ENCODE data around the gene GSTM2. TPM values are rescaled to one million over a fixed set of nuclear protein-coding genes. Genes with fewer than 3 reads are reported as not detected.

GSTM2 gene
- total RNA-seq, 1 experiment from 2014 or later, result 0.84 TPM

- Histone ChIP-seq H3K4me1 (peaks cover 5% of the 10 kb centered on the region), H3K36me3 (ENCODE audit: control insufficient read depth, insufficient read depth, low read length) (no peaks in the 10 kb centered on the region), H3K27me3 (replicated peaks; ENCODE audit: control insufficient read depth, insufficient read depth, low read length) (no peaks in the 10 kb centered on the region), H3K9me3 (no peaks in the 10 kb centered on the region), H3K4me3 (ENCODE audit: low read depth, low read length) (no peak overlapping the region)
- intact Hi-C loops (cut with micrococcal nuclease; ENCODE audit: unreplicated experiment), result no loop called here
- CTCF ChIA-PET, result no interaction called here
- TF ChIP-seq CTCF (IDR thresholded peaks at IDR 0.05; ENCODE audit: insufficient read depth in 1 of 2, low read depth in 1 of 2, low read length in 1 of 2, severe bottlenecking in 1 of 2, unreplicated experiment in 1 of 2), result no peak
- peaks cover 3% of the 10 kb centered on the region for H3K4me1 Mint-ChIP-seq (ENCODE audit: low read depth, unreplicated experiment)
- no peaks in the 10 kb centered on the region for H3K9me3 Mint-ChIP-seq (ENCODE audit: unreplicated experiment)
- POLR2A ChIA-PET, result no interaction called here
- no peak for DNase-seq
- H3K36me3 Mint-ChIP-seq (ENCODE audit: insufficient read depth, unreplicated experiment), result peaks cover 17% of the 10 kb centered on the region
- no TSS peak for BruUV-seq (replicated peaks)
- no peaks in the 10 kb centered on the region for H3K27me3 Mint-ChIP-seq (ENCODE audit: insufficient read depth, unreplicated experiment)
- H3K4me3 Mint-ChIP-seq (ENCODE audit: unreplicated experiment), result no peak overlapping the region
- no peak overlapping the region for H3K27ac Mint-ChIP-seq (ENCODE audit: unreplicated experiment)
These were observed 44.2 kb upstream of the GSTM2 start for GRCh38 chr1:109623601-109624161.

GRCh38 chr1:109624201-109625010, 43.5 kb upstream of the GSTM2 start:
- TF ChIP-seq CTCF (IDR thresholded peaks at IDR 0.05; ENCODE audit: insufficient read depth in 1 of 2, low read depth in 1 of 2, low read length in 1 of 2, severe bottlenecking in 1 of 2, unreplicated experiment in 1 of 2), result no peak
- no peaks in the 10 kb centered on the region for H3K4me1 Mint-ChIP-seq (ENCODE audit: low read depth, unreplicated experiment)
- Histone ChIP-seq H3K36me3 (ENCODE audit: control insufficient read depth, insufficient read depth, low read length) (no peaks in the 10 kb centered on the region), H3K4me3 (ENCODE audit: low read depth, low read length) (no peak overlapping the region), H3K9me3 (no peaks in the 10 kb centered on the region), H3K27me3 (replicated peaks; ENCODE audit: control insufficient read depth, insufficient read depth, low read length) (no peaks in the 10 kb centered on the region), H3K4me1 (no peaks in the 10 kb centered on the region)
- H3K27ac Mint-ChIP-seq (ENCODE audit: unreplicated experiment), result no peak overlapping the region
- intact Hi-C loops (cut with micrococcal nuclease; ENCODE audit: unreplicated experiment), result no loop called here
- no TSS peak for BruUV-seq (replicated peaks)
- H3K27me3 Mint-ChIP-seq (ENCODE audit: insufficient read depth, unreplicated experiment), result no peaks in the 10 kb centered on the region
- no peak overlapping the region for H3K4me3 Mint-ChIP-seq (ENCODE audit: unreplicated experiment)
- no peak for DNase-seq
- H3K36me3 Mint-ChIP-seq (ENCODE audit: insufficient read depth, unreplicated experiment), result peaks cover 15% of the 10 kb centered on the region
- ChIA-PET CTCF (no interaction called here), POLR2A (no interaction called here)
- H3K9me3 Mint-ChIP-seq (ENCODE audit: unreplicated experiment), result no peaks in the 10 kb centered on the region

GRCh38 chr1:109625176-109625575, 42.7 kb upstream of the GSTM2 start:
- H3K27ac Mint-ChIP-seq (ENCODE audit: unreplicated experiment), result no peak overlapping the region
- intact Hi-C loops (cut with micrococcal nuclease; ENCODE audit: unreplicated experiment), result no loop called here
- H3K27me3 Mint-ChIP-seq (ENCODE audit: insufficient read depth, unreplicated experiment), result no peaks in the 10 kb centered on the region
- BruUV-seq (replicated peaks), result no TSS peak
- TF ChIP-seq CTCF (IDR thresholded peaks at IDR 0.05; ENCODE audit: insufficient read depth in 1 of 2, low read depth in 1 of 2, low read length in 1 of 2, severe bottlenecking in 1 of 2, unreplicated experiment in 1 of 2), result no peak
- H3K27me3 ChIP-seq (replicated peaks; ENCODE audit: control insufficient read depth, insufficient read depth, low read length), result no peaks in the 10 kb centered on the region
- H3K4me1 ChIP-seq, result no peaks in the 10 kb centered on the region
- no peak overlapping the region for H3K4me3 ChIP-seq (ENCODE audit: low read depth, low read length)
- ChIA-PET POLR2A (no interaction called here), CTCF (interaction anchor here (1.2 kb wide), 1 partner anchor 79 kb away, joined by 3 read pairs; no protein-coding TSS in a partner anchor)
- no peak for DNase-seq
- H3K4me1 Mint-ChIP-seq (ENCODE audit: low read depth, unreplicated experiment), result no peaks in the 10 kb centered on the region
- no peak overlapping the region for H3K4me3 Mint-ChIP-seq (ENCODE audit: unreplicated experiment)
- H3K36me3 ChIP-seq (ENCODE audit: control insufficient read depth, insufficient read depth, low read length), result no peaks in the 10 kb centered on the region
- no peaks in the 10 kb centered on the region for H3K9me3 Mint-ChIP-seq (ENCODE audit: unreplicated experiment)
- H3K36me3 Mint-ChIP-seq (ENCODE audit: insufficient read depth, unreplicated experiment), result peaks cover 7% of the 10 kb centered on the region
- H3K9me3 ChIP-seq, result no peaks in the 10 kb centered on the region
